Endothelial cell of umbilical vein (primary cell): ENCODE results near the gene GABRR2.

Experiments
- MYC ChIP-seq: IDR thresholded peaks from one replicate; pipeline ENCODE4 v1.6.1; 2011; ENCODE audit warnings: mild to moderate bottlenecking, low read depth, low read length
- TF ChIP-seq, protein P1 (sequence below), 2 donors: IDR thresholded peaks; 1 replicate in 1 of 2; 2 replicates in 1 of 2; pipeline ENCODE4 v1.5.1; 2011; ENCODE audit warnings: low read length in 2 of 2, mild to moderate bottlenecking in 2 of 2, moderate library complexity in 2 of 2, control low read depth in 1 of 2, inconsistent platforms in 1 of 2, low read depth in 1 of 2; ENCODE audit not compliant: insufficient read depth in 1 of 2; ENCODE audit errors: extremely low read depth in 1 of 2

DNA sequence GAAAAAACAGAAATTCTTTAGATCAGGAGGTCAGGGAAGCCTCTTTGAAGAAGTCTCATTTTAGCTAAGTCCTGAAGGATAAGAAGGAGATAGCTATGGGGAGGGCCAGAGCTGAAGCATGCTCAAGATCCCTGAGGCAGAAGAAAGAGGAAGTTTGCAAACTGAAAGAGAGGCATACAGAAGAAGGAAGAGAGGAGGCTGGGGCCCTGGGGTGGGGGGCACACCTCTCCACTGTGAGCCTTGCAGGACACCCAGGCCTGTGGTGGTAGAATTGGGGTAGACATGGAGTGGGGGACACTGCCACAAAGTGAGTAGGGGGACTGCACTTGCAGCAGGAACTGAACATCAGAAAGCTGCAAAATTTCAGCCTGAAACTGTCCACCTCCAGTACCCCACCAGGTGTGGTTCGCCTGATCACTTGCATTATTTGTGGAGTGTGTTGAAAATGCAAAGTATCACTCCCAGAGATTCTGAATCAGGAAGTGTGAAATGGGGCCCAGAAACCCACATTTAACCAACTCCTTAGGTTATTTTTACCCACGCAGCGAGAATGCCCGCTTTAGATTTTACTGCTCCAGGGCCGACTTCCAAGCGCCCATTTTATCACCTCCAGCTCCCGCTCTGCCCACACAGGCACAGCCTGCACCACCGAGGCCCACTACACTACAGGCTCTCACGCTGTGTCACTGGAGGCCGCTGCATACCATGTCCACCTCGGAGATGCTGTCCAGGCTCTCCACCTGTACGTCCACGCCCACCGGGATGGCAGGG is 44.0 kb downstream of the GABRR2 start:
- TF ChIP-seq, protein P1, sequence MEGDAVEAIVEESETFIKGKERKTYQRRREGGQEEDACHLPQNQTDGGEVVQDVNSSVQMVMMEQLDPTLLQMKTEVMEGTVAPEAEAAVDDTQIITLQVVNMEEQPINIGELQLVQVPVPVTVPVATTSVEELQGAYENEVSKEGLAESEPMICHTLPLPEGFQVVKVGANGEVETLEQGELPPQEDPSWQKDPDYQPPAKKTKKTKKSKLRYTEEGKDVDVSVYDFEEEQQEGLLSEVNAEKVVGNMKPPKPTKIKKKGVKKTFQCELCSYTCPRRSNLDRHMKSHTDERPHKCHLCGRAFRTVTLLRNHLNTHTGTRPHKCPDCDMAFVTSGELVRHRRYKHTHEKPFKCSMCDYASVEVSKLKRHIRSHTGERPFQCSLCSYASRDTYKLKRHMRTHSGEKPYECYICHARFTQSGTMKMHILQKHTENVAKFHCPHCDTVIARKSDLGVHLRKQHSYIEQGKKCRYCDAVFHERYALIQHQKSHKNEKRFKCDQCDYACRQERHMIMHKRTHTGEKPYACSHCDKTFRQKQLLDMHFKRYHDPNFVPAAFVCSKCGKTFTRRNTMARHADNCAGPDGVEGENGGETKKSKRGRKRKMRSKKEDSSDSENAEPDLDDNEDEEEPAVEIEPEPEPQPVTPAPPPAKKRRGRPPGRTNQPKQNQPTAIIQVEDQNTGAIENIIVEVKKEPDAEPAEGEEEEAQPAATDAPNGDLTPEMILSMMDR (IDR thresholded peaks at IDR 0.05; ENCODE audit: extremely low read depth in 1 of 2, insufficient read depth in 1 of 2, low read depth in 1 of 2, low read length in 2 of 2): no peak
- TF ChIP-seq MYC: no peak
